CD4-positive, alpha-beta memory T cell (primary cell): Measurements from ENCODE around the gene S100A5. TPM values are rescaled to one million over a fixed set of nuclear protein-coding genes. Genes with fewer than 3 reads are reported as not detected.
"Not testable (repeated sequence)": the region's sequence is repeated elsewhere in the genome, so short reads cannot be mapped to it uniquely, and the experiment has no call there.

Experiments used
- CTCF ChIA-PET: fragments of 350-600 bp; sonication (Branson Sonifier 250); formaldehyde crosslinking; loops from one replicate; lab custom pipeline; 2021; ENCODE audit warnings: inconsistent platforms; ENCODE audit not compliant: partially characterized antibody; lab: Charles Lee
- POLR2A ChIA-PET: fragments of 350-600 bp; sonication (Branson Sonifier 250); formaldehyde crosslinking; loops from one replicate; lab custom pipeline; 2021; ENCODE audit not compliant: partially characterized antibody; lab: Charles Lee
- DNase-seq, 5 donors: peaks; one replicate each; pipeline versions ENCODE4 v3.0.0 to v3.0.0-alpha.2; 2020 to 2022; ENCODE audit warnings: mixed read lengths in 1 of 5
- H3K27ac ChIP-seq: one replicate; pipeline ENCODE4 v1.7.0; 2013; ENCODE audit warnings: low read depth, low read length
- H3K27me3 ChIP-seq: 2 replicates; pipeline ENCODE4 v1.7.0; 2013; ENCODE audit warnings: mild to moderate bottlenecking, low read length, moderate library complexity; ENCODE audit not compliant: insufficient read depth
- H3K36me3 ChIP-seq: 2 replicates; pipeline ENCODE4 v1.7.0; 2013; ENCODE audit warnings: mild to moderate bottlenecking, low read length, moderate library complexity; ENCODE audit not compliant: insufficient read depth
- H3K4me1 ChIP-seq: 2 replicates; pipeline ENCODE4 v1.7.0; 2013; ENCODE audit warnings: mild to moderate bottlenecking, low read length, moderate library complexity; ENCODE audit not compliant: insufficient read depth
- H3K4me3 ChIP-seq, 2 donors: one replicate each; pipeline ENCODE4 v1.7.0; 2013; ENCODE audit warnings: low read length in 2 of 2, mild to moderate bottlenecking in 1 of 2
- H3K9me3 ChIP-seq, 2 donors: one replicate each; pipeline ENCODE4 v1.7.0; 2013; ENCODE audit warnings: low read length in 2 of 2, control low read depth in 1 of 2; ENCODE audit not compliant: control insufficient read depth in 1 of 2
- H3K27ac Mint-ChIP-seq, 7 donors: one replicate each; pipeline ENCODE4 v1.8.0; 2020 to 2021; ENCODE audit warnings: mixed read lengths in 7 of 7, mild to moderate bottlenecking in 6 of 7, inconsistent platforms in 3 of 7, moderate library complexity in 3 of 7
- H3K27me3 Mint-ChIP-seq, 2 donors: one replicate each; pipeline ENCODE4 v1.8.0; 2020 to 2021; ENCODE audit warnings: mixed read lengths in 2 of 2
- H3K36me3 Mint-ChIP-seq, 2 donors: one replicate each; pipeline ENCODE4 v1.8.0; 2020 to 2021; ENCODE audit warnings: mixed read lengths in 2 of 2, inconsistent platforms in 1 of 2, mild to moderate bottlenecking in 1 of 2
- H3K4me1 Mint-ChIP-seq, 4 donors: one replicate each; pipeline ENCODE4 v1.8.0; 2020 to 2021; ENCODE audit warnings: mixed read lengths in 4 of 4, mild to moderate bottlenecking in 1 of 4
- H3K4me3 Mint-ChIP-seq, 8 donors: one replicate each; pipeline ENCODE4 v1.8.0; 2020 to 2021; ENCODE audit warnings: mixed read lengths in 8 of 8, mild to moderate bottlenecking in 7 of 8, moderate library complexity in 6 of 8, inconsistent platforms in 3 of 8
- H3K9me3 Mint-ChIP-seq, 8 donors: one replicate each; pipeline ENCODE4 v1.8.0; 2020 to 2021; ENCODE audit warnings: mixed read lengths in 8 of 8, mild to moderate bottlenecking in 5 of 8, inconsistent platforms in 3 of 8, moderate library complexity in 1 of 8
- intact Hi-C: fragments of 100-400 bp; cut with micrococcal nuclease; formaldehyde crosslinking; loops from one replicate; pipeline ENCODE4 v1.15.1; 2023
- polyA plus RNA-seq, 2 donors: library from polyadenylated mRNA; unstranded; fragments of 300-500 nt; fragmentation: Illumina TruSeq; gene quantifications; one replicate each; pipeline ENCODE4 v1.2.3, GENCODE V29; 2021
- total RNA-seq, 2 experiments: library from RNA; stranded (reverse); gene quantifications; one replicate each; pipeline ENCODE4 v1.2.3, GENCODE V29; 2021

Gene S100A5
- total RNA-seq = 1 to 10 TPM in 1 of 2 experiments, under 1 TPM in 1; 0.93 to 1.8 TPM
- 1 to 10 TPM in 1 of 2 donors, not detected in 1; 1.5 TPM for polyA plus RNA-seq

GRCh38 chr1:153540394-153541361, at the start of gene S100A5:
Gene S100A5 (minus strand): TSS chr1:153540934. CDS start chr1:153540191, 743 bp downstream.
- Mint-ChIP-seq H3K4me3 (peak within 1 kb of the TSS; percentile 73 to 97 (median 80)), H3K4me1 (peaks cover 62 to 94% (median 79%) of the 10 kb centered on the region in 4 donors), H3K36me3 (peaks cover 26 to 45% of the 10 kb centered on the region in 2 donors), H3K9me3 (no peaks in the 10 kb centered on the region), H3K27me3 (no peaks in the 10 kb centered on the region), H3K27ac (peak within 1 kb of the TSS; percentile 86 to 97 (median 93))
- peak; percentile 45 to 80 (median 62) for DNase-seq
- Histone ChIP-seq H3K4me1 (peaks cover 77% of the 10 kb centered on the region), H3K36me3 (peaks cover 20% of the 10 kb centered on the region), H3K27ac (peak within 1 kb of the TSS; percentile 74), H3K9me3 (no peaks in the 10 kb centered on the region), H3K27me3 (no peaks in the 10 kb centered on the region), H3K4me3 (peak within 1 kb of the TSS; percentile 12 to 40)
- ChIA-PET CTCF (interaction anchor here (0.6 to 9.6 kb wide), 7 partner anchors 7 to 916 kb away, joined by 3 to 213 read pairs (median 10); partner anchors contain the start of gene S100A6), POLR2A (interaction anchor here (0.5 to 9.7 kb wide), 15 partner anchors 6 to 450 kb away, joined by 3 to 631 read pairs (median 6); partner anchors contain the start of genes CHTOP, RPS27, S100A2 and S100A3)
- intact Hi-C loops = no loop called here

GRCh38 chr1:153588482-153588881, 47.7 kb upstream of the S100A5 start:
- intact Hi-C loops = no loop called here
- H3K9me3 Mint-ChIP-seq = no peaks in the 10 kb centered on the region
- no peaks in the 10 kb centered on the region for H3K36me3 Mint-ChIP-seq
- Histone ChIP-seq H3K4me1 (no peaks in the 10 kb centered on the region), H3K4me3 (no peak overlapping the region), H3K27me3 (no peaks in the 10 kb centered on the region), H3K36me3 (no peaks in the 10 kb centered on the region), H3K27ac (no peak overlapping the region), H3K9me3 (no peaks in the 10 kb centered on the region)
- ChIA-PET CTCF (interaction anchor here (1.3 to 1.4 kb wide), 2 partner anchors 11 to 30 kb away, joined by 3 to 4 read pairs; no protein-coding TSS in a partner anchor), POLR2A (no interaction called here)
- H3K4me3 Mint-ChIP-seq = no peak overlapping the region
- DNase-seq = no peak
- H3K27me3 Mint-ChIP-seq = peaks cover 1 to 3% of the 10 kb centered on the region in 2 donors
- H3K4me1 Mint-ChIP-seq = no peaks in the 10 kb centered on the region
- H3K27ac Mint-ChIP-seq = no peak overlapping the region

- H3K4me1 Mint-ChIP-seq, H3K36me3 Mint-ChIP-seq, H3K4me1 ChIP-seq, H3K27ac Mint-ChIP-seq, intact Hi-C loops, H3K9me3 Mint-ChIP-seq, DNase-seq, H3K36me3 ChIP-seq, H3K27me3 ChIP-seq, H3K27me3 Mint-ChIP-seq, H3K4me3 Mint-ChIP-seq, H3K27ac ChIP-seq, POLR2A ChIA-PET, H3K9me3 ChIP-seq, H3K4me3 ChIP-seq: not testable (repeated sequence)
- CTCF ChIA-PET = interaction anchor here (0.9 to 2.0 kb wide), 4 partner anchors 10 to 78 kb away, joined by 3 to 7 read pairs (median 4); no protein-coding TSS in a partner anchor
Observed at GRCh38 chr1:153588033-153588432, 47.3 kb upstream of the S100A5 start.

GRCh38 chr1:153587314-153587713, 46.6 kb upstream of the S100A5 start:
- no peak for DNase-seq
- Histone ChIP-seq H3K36me3 (no peaks in the 10 kb centered on the region), H3K27ac (no peak overlapping the region), H3K27me3 (no peaks in the 10 kb centered on the region), H3K4me3 (no peak overlapping the region), H3K4me1 (no peaks in the 10 kb centered on the region), H3K9me3 (no peaks in the 10 kb centered on the region)
- intact Hi-C loops = no loop called here
- Mint-ChIP-seq H3K36me3 (no peaks in the 10 kb centered on the region), H3K27ac (no peak overlapping the region), H3K4me1 (no peaks in the 10 kb centered on the region), H3K4me3 (no peak overlapping the region), H3K9me3 (no peaks in the 10 kb centered on the region), H3K27me3 (peaks cover 1 to 3% of the 10 kb centered on the region in 2 donors)
- ChIA-PET CTCF (interaction anchor here (0.9 to 2.0 kb wide), 2 partner anchors 15 to 77 kb away, joined by 3 to 7 read pairs; no protein-coding TSS in a partner anchor), POLR2A (no interaction called here)

- Histone ChIP-seq H3K9me3 (no peaks in the 10 kb centered on the region), H3K27ac (no peak overlapping the region), H3K4me3 (no peak overlapping the region), H3K4me1 (no peaks in the 10 kb centered on the region), H3K36me3 (no peaks in the 10 kb centered on the region), H3K27me3 (no peaks in the 10 kb centered on the region)
- no peaks in the 10 kb centered on the region for H3K36me3 Mint-ChIP-seq
- CTCF ChIA-PET = interaction anchor here (2.0 kb wide), 1 partner anchor 14 kb away, joined by 7 read pairs; no protein-coding TSS in a partner anchor
- no peak for DNase-seq
- H3K27ac Mint-ChIP-seq = peak overlapping the region in 1 of 7 donors; percentile 11
- no peaks in the 10 kb centered on the region for H3K9me3 Mint-ChIP-seq
- H3K4me1 Mint-ChIP-seq = no peaks in the 10 kb centered on the region
- H3K27me3 Mint-ChIP-seq = peaks cover 1 to 3% of the 10 kb centered on the region in 2 donors
- POLR2A ChIA-PET = no interaction called here
- intact Hi-C loops = no loop called here
- H3K4me3 Mint-ChIP-seq = no peak overlapping the region
Observed at GRCh38 chr1:153586347-153586746, 45.6 kb upstream of the S100A5 start.

GRCh38 chr1:153585006-153585405, 44.3 kb upstream of the S100A5 start:
- Mint-ChIP-seq H3K4me3 (no peak overlapping the region), H3K9me3 (no peaks in the 10 kb centered on the region), H3K27me3 (peaks cover 1 to 3% of the 10 kb centered on the region in 2 donors), H3K27ac (no peak overlapping the region), H3K36me3 (no peaks in the 10 kb centered on the region), H3K4me1 (no peaks in the 10 kb centered on the region)
- no peaks in the 10 kb centered on the region for H3K4me1 ChIP-seq
- CTCF ChIA-PET = no interaction called here
- no peak overlapping the region for H3K4me3 ChIP-seq
- no peaks in the 10 kb centered on the region for H3K36me3 ChIP-seq
- no peaks in the 10 kb centered on the region for H3K27me3 ChIP-seq
- no peak for DNase-seq
- H3K27ac ChIP-seq = no peak overlapping the region
- POLR2A ChIA-PET = interaction anchor here (0.7 kb wide), 1 partner anchor 41 kb away, joined by 3 read pairs; no protein-coding TSS in a partner anchor
- H3K9me3 ChIP-seq = no peaks in the 10 kb centered on the region
- intact Hi-C loops = no loop called here

- Histone ChIP-seq H3K27me3 (no peaks in the 10 kb centered on the region), H3K27ac (no peak overlapping the region), H3K36me3 (no peaks in the 10 kb centered on the region), H3K9me3 (no peaks in the 10 kb centered on the region), H3K4me3 (no peak overlapping the region), H3K4me1 (no peaks in the 10 kb centered on the region)
- Mint-ChIP-seq H3K36me3 (no peaks in the 10 kb centered on the region), H3K4me3 (no peak overlapping the region), H3K9me3 (no peaks in the 10 kb centered on the region), H3K27ac (no peak overlapping the region), H3K4me1 (no peaks in the 10 kb centered on the region), H3K27me3 (peaks cover 3 to 8% of the 10 kb centered on the region in 2 donors)
- intact Hi-C loops = no loop called here
- no peak for DNase-seq
- POLR2A ChIA-PET = interaction anchor here (0.7 kb wide), 1 partner anchor 40 kb away, joined by 3 read pairs; no protein-coding TSS in a partner anchor
- CTCF ChIA-PET = no interaction called here
Observed at GRCh38 chr1:153583976-153584375, 43.2 kb upstream of the S100A5 start.
